Urothelium cell line (cell line): Measurements from ENCODE around the gene APC.

Experiments
- DNase-seq: peaks from one replicate; pipeline ENCODE4 v3.0.0; 2011; ENCODE audit warnings: low spot score, mixed read lengths
- FAIRE-seq: peaks from 2 replicates; lab custom pipeline; 2011; peaks lifted over from hg19 to GRCh38; lab: Jason Lieb, UNC

Gene APC

DNA sequence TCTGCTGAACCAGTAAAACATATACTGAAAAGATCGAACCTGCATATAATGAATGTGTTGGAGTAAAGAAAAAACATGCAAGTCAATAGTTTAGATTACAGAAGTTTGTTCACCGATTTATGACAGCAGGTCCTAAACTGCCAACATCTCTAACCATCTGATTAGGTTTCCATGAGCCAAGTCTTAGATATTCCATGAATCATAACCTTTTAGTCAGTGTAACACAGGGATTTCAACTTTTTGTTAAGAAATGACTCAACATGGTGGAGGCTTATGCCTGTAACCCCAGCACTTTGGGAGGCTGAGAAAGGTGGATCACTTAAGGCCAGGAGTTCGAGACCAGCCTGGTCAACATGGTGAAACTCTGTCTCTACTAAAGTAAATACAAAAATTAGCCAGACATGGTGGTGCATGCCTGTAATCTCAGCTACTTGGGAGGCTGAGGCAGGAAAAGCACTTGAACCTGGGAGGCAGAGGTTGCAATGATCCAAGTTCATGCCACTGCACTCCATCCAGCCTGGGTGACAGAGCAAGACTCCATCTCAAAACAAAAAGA, 38.7 kb downstream of the APC start:
- no peak for DNase-seq
- FAIRE-seq: no peak

DNA sequence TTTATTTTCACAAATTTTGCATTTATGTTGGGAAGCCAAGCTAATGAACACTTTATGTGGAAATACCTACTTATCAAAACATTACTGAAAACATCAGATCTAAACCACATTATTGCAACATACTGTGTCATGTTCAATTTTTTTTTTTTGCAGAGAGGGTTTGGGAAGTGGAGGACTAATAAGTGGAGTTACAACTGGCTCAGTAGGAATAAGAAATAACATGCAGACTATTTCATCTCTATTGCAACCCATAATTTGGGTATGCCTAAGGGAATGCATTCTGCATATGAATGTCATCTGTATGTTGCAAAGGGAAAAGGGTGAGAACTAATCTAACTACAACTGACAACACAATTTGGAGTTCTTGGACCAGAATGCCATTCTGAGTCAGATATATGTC, 41.8 kb downstream of the APC start:
- no peak for FAIRE-seq
- no peak for DNase-seq

DNA sequence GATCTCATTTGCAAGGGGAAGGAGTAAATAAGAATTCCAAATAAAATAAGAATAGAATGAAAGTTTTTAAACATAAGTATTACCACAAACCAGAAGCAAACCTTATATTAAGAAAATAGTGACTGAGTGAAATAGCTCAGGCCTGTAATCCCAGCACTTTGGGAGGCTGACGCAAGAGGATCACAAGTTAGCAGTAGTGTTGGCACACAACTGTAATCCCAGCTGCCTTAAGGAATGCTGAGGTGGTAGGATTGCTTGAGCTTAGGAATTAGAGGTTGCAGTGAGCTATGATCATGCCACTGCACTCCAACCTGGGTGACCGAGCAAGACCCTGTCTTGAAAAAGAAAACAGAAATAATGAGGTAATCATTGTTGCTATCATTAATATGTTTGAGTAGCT, 47.0 kb downstream of the APC start:
- FAIRE-seq (no peak), DNase-seq (no peak)

DNA sequence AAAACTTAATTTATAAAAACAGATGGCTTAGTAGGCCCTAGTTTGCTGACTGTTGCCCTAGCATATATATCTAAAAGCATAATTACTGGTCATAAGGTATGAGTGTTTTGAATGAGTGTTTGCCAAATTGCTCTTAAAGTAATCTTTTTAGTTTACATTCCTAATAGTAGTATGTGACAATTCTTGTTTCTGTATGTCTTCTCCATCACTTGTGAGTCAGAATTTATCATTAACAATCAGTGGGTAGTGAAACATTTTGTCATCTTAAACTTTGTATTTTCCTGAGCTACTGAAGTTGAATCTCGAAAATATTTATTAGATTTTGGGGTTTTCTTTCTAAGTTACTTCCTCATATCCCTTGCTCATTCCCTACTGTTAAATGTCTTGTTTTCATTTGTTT, 49.6 kb downstream of the APC start:
- no peak for FAIRE-seq
- no peak for DNase-seq

DNA sequence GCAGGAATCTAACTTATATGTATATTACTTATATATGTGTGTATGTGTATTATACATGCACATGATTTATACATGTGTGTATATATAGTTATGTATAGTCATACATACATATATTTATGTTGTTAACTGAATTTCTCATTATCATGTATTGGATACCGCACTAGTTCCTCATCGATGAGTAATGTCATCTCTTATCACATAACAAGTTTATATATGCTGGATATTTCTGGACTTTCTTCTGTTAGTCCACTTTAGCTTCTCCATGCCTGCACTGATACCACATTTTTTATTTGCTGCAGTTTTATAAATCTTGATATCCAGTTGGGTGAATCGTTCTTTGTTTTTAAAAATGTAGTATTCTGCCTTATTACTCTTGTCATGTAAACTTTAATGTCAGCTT, 50.2 kb downstream of the APC start:
- FAIRE-seq (no peak), DNase-seq (no peak)

DNA sequence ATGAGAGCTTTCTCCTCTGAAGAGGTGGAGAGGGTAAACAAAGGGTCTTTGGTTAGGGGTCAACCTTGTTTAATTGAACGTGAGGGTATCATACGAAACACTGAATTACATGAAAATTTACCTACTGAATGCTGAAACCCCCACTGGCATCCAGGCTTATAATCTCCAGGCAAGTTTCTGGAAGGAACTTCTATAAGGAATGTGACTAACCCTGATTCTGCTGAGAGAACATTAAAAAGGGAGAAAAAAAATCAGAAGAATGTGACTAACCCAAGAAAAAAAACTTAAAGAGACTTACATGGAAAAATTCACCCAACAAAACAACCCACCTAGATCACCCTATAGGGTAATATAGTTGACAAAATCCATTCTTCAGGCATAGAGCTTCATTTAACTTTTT, 55.5 kb downstream of the APC start:
- no peak for FAIRE-seq
- no peak for DNase-seq

DNA sequence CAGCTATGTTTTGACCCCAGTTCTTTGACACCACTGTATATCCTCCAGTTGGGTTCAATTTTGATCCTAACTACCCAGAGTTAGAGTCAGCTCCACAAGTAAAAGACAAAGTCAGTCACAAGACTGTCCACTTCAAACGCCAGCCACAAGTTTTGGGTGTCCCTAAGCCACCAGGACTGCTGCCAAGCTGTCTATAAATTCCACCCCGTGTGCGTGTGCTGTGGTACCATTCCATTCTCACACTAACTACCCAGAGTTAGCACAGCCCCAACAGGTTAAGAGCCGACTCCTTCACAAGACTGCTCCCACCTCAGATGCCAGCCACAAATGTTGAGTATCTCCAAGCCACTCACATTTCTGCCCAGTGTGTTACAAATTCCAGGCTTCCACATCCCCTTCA, 56.7 kb downstream of the APC start:
- DNase-seq (no peak), FAIRE-seq (no peak)

DNA sequence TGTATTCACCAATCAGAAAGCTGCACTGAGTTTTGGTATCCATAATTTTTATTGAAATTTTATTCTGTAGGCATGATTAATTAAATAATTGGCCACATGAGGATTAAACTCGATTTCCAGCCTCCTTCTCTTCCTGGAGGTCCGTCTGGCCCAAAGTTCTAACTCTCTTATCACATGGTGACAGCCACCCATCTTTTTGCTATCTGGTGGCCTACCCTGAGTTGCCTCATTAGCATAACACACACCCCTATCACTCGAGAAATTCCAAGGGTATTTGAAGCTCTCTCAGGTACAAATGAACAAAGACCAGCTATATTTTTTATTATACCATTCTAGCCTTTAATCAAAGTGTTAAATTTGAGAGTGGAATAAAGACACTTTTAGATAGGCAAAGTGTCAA, 57.7 kb downstream of the APC start:
- no peak for DNase-seq
- no peak for FAIRE-seq

DNA sequence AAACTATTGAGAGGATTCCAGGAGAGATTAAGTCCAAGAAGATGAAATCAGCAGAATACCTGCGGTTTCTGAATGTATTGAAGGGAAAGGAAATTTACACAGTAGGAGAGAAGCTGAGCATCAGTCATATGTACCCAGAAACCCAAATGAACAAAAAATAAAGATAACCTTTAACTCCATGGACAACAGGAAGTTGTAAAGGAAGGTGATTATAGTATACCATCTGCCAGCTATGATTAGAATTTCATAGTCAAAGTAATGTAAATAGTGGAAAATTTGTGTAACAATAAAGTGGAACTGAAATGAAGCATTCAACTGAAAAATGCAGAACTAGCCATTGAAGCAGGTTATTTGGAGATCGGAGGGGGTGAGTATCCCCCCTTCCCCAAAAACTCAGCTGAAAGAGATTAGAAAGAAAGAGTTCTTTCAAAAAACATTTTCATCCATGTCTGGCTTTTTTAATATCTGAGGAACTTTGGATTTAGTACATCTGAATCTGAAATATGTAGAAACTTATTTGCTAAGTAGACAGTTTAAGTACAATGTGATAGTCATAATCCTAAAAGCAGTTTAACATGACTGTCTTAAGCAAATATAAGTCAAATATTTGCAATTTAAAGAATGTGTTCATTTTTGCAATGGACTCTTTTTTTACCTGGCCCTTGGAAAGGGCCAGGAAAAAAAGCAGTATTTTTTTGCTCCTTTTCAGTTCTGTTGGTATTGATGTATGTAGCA, 58.4 kb downstream of the APC start:
- no peak for FAIRE-seq
- no peak for DNase-seq

DNA sequence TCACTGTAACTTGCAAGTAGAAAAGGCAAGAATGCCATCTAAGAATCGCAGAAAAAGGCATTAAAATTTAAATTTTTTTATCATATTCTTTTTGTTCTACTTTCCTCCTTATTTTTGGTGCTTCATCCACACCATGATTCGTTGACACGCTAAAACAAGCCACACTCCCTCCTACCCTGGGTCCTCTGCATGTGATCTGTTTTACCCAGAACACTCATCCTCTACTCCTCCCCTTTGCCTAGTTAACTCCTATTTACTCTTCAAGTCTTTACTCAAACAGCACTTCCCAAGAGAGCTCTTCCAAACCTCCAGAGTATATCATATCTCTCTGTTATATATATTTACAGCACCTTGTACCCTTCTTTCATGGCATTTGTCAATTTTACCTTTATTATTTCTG, 62.0 kb downstream of the APC start:
- DNase-seq: no peak
- FAIRE-seq: no peak

DNA sequence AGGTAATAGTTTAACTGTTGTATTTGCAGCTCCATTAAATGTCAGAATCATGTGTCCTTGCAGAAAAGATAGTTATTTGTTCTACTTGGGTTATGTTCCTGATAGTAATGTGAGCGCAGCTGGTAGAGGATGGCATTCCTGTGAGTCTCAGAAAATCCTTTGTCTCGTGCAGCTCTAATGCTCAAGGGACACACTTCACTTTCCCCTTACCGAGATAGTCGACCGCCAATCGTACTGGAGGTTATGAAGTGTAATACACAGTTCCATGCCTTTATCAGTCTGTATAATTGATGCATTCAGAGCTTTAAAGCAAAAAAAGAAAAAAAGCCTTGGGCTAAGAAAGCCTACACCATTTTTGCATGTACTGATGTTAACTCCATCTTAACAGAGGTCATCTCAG, 63.2 kb downstream of the APC start:
- DNase-seq (no peak), FAIRE-seq (no peak)

DNA sequence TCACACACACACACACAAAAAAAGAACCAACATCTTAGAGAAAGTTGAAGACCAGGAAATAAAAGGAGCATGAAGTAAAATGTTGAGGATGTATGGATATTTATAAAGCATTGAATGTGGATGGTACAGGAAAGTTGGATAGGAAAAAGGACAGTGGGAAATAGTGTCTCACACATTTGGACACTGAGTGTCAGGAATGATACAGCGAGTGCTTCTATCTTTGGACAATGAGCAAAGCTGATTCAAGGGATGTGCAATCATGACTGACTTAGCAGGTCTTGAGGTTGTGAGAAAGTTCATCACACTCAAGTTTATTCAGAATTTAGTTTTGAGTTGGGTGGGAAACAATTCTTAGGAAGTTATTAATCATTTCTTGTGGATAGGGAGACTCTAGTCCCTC, 73.3 kb downstream of the APC start:
- no peak for FAIRE-seq
- no peak for DNase-seq

DNA sequence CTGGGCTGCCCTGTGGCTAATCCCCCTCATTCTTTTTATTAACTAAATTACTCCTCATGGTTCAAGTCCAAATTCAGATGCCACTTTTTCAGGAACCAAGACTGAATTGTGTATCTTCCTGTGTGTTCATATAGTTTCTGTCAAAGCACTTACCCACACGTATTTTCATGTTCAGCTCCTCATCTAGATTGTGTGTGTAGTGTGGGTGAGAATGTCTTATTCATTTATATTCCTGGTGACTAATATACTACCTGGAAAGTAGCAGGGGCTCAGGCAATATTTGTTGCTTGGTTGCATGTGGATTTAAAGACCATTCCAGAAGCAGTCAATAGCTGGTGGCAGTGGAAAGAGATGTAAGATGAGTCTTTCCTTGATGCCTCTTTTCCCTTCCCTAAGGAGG, 74.9 kb downstream of the APC start:
- FAIRE-seq (no peak), DNase-seq (no peak)

DNA sequence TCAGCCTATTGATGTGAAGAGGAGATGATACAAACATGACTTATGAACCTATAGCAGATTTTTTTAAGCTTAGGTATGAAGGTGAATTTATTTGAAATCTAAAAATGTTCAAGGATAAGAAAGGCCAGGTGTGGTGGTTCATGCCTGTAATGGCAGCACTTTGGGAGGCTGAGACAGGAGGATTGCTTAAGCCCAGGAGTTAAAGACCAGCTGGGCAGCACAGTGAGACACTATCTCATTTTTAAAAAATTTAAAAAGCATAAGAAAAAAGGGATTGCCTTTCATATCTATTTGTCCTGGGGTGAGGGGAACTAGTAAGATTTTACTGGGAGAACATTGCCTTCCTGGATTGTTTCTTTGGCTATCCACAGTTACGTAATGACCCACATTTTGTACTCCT, 82.6 kb downstream of the APC start:
- FAIRE-seq: no peak

DNA sequence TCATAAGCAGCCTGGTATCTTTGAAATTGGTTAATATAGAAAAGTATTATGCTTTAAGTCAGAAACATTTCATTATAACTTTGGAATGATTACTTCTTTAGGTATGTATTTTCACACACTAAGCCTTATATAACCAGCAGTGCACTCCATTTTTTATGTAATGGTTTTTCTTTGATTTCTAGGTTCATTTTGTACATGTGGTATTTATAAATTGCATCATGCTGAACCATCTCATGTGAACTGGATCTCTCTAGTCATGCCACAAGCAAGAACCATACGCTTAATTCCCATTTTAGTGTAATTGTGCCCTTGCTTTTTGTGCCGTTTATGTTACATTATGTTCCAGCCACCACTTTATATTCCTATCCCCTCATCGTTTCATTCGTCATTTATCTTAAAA, 84.8 kb downstream of the APC start:
- no peak for FAIRE-seq

More for the DNA sequence above, 82.6 kb downstream of the APC start:
- no peak for DNase-seq

DNA sequence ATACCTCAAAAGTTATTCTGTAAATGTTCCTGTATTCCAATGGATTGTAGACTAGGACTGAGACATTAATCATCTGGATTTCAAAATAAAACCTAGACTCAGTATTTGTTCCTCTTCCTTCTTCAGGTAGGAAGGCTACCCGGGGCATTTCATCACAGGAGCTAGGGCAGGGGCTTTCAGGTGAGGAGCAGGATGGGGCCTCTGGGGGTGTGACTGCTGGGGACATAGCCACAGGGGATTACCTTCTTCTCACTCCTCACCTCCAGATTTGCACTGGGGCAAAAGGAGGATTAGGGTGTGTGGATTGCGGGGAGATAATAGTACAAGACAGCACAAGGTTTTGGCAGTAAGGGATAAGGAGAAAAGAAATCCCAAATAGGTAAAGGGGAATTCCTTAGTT, 85.5 kb downstream of the APC start:
- no peak for DNase-seq
- FAIRE-seq: no peak

More for the DNA sequence above, 84.8 kb downstream of the APC start:
- DNase-seq: no peak

DNA sequence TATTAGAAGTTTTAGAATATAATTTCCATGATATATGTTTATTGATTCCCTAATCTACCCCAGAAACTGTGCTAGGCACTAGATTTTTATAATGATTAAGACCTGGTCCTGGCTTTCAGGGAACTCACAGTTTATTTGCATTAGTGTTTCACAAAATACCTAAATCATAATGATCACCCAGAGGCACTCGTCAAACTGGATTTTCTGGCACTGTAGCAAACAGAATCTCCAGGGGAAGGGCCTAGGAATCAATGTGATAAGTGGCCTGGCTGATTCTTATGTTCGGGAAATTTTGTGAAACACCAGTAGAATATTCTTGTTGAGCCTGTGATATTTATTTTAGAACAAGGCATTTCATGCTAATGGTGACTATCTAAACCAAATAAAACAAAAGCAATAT, 86.0 kb downstream of the APC start:
- FAIRE-seq (no peak), DNase-seq (no peak)

DNA sequence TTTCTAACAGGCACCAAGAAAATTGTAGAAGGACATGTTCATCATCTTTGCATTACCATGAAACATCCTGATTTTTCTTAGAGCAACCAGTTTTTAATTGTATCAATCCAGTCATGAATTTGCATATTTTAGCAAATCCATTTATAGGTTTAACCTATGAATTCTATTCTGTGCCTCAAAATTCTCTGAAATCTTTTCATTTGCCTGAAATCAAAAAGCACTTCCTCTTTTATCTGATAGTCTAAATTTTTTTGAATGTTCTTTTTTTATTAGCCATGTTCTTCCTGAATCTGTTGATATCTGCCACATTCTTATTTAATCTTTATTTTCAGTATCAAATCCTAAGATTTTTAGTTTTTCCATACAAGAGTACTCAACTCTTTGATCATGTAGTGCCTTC, 86.5 kb downstream of the APC start:
- FAIRE-seq: no peak
- no peak for DNase-seq

DNA sequence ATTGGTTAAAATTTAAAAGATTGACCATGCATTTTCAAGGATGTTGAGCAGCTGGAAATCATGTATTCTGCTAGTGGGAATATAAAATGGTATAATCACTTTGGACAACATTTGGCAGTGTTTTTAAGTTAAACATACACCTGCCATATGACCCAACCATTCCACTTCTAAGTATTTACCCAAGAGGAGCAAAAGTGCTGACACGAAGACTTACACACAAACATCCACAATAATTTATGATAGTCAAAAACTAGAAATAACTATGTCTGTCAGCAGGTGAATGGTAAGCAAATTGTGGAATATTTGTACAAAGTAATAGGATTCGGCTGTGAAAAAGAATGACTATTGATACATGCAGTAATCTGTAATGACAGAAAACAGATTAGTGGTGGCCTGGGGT, 92.7 kb downstream of the APC start:
- DNase-seq (no peak), FAIRE-seq (no peak)

DNA sequence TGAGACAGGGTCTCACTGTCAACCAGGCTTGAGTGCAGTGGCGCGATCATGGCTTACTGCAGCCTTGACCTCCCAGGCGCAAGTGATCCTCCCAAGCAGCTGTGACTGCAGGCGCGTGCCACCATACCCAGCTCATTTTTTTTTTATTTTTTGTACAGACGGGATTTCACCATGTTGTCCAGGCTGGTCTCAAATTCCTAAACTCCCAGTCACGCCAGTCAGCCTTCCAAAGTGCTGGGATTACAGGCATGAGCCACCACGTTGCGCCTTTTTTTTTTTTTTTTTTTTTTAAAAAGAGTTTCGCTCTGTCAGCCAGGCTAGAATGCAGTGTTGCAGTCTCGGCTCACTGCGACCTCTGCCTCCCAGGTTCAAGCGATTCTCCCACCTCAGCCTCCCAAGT, 96.3 kb downstream of the APC start:
- FAIRE-seq: no peak
- no peak for DNase-seq

DNA sequence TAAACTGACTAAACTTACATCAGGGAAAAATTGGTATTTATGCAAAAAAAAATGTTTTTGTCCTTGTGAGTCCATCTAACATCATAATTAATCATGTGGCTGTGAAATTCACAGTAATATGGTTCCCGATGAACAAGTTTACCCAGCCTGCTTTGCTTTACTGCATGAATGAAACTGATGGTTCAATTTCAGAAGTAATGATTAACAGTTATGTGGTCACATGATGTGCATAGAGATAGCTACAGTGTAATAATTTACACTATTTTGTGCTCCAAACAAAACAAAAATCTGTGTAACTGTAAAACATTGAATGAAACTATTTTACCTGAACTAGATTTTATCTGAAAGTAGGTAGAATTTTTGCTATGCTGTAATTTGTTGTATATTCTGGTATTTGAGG, 106.8 kb downstream of the APC start:
- FAIRE-seq (no peak), DNase-seq (no peak)

DNA sequence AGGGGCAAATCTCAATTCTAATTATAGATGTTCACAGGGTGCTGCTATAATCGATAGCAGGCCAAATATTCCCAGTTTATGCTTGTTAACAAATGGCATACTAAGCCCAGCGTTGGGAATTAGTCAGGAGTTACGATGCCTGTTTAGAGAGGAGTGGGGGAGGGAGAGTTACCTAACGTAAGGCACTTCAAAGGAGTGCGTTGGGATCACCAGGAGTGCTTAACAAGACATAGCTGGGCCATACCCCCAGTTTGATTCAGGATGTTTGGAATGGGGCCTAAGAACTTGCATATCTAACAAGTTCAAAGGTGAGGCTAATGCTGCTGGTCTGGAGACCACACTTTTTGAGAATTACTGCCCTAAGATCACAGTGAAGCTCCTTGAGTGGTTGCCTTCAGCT, 108.9 kb downstream of the APC start:
- no peak for DNase-seq
- no peak for FAIRE-seq

DNA sequence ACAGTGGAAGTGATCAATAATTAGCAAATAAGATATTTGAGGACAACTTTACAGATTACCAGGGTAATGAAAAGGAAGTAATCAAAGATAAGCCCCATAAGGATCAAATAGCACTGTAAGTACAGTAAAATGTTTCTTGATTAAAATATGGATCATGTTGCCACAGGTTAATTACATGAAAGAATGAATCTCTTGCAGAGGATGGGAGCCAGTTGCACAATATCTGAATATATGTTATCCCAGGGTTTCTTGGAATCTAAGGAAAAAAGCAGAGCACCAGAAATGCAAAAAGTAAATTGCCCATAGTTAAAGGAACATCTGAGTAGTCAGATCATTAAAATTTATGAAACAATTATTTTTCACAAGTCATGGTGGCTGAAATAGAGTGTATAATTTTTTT, 109.6 kb downstream of the APC start:
- no peak for FAIRE-seq

More for the DNA sequence above, 109.6 kb downstream of the APC start:
- no peak for DNase-seq
